ENCODE measurements around the gene TMPRSS12.
"Not testable (repeated sequence)": the region's sequence is repeated elsewhere in the genome, so short reads cannot be mapped to it uniquely, and the experiment has no call there.

Gene TMPRSS12

GRCh38 chr12:50925920-50926319, 83.2 kb downstream of the TMPRSS12 start:
- H3K4me1 ChIP-seq (ENCODE audit: insufficient read depth, low read length, severe bottlenecking) = peaks cover 64% of the 10 kb centered on the region
- 0 out of 2 replicates have a peak, but pooled peaks cover 9% of the 10 kb centered on the region for H3F3A ChIP-seq (ENCODE audit: insufficient read depth, low read length)
- H4K20me1 ChIP-seq (ENCODE audit: insufficient read depth, low read length) = no peaks in the 10 kb centered on the region
- peak overlapping the region; percentile 99 for H3K4me2 ChIP-seq (ENCODE audit: low read length)
- peaks cover 45% of the 10 kb centered on the region for H3K36me3 ChIP-seq (ENCODE audit: insufficient read depth, low read length)
- H3K79me2 ChIP-seq (ENCODE audit: insufficient read depth, low read length) = peaks cover 50% of the 10 kb centered on the region
- H3K9me2 ChIP-seq (ENCODE audit: low read depth, low read length) = no peaks in the 10 kb centered on the region
- H3K27me3 ChIP-seq (ENCODE audit: insufficient read depth, low read length) = no peaks in the 10 kb centered on the region
- peak overlapping the region; percentile 99 for H3K27ac ChIP-seq (ENCODE audit: low read depth, low read length, poor library complexity, severe bottlenecking)
- H3K4me3 ChIP-seq (ENCODE audit: low read depth, low read length, poor library complexity, severe bottlenecking) = peak overlapping the region; percentile 87
- TF ChIP-seq EZH2 (IDR thresholded peaks at IDR 0.05; ENCODE audit: borderline replicate concordance, low read length) = no peak
- TF ChIP-seq CTCF (IDR thresholded peaks at IDR 0.05; ENCODE audit: low read length) = no peak
- peak overlapping the region; percentile 89 for H3K9ac ChIP-seq (ENCODE audit: low read length)
- H3K9me3 ChIP-seq (ENCODE audit: low read length) = no peaks in the 10 kb centered on the region
- no peak overlapping the region for H2AFZ ChIP-seq (ENCODE audit: low read length)

GRCh38 chr12:50926415-50926814, 83.7 kb downstream of the TMPRSS12 start:
- Histone ChIP-seq H3K36me3 (ENCODE audit: insufficient read depth, low read length) (peaks cover 50% of the 10 kb centered on the region), H3K4me2 (ENCODE audit: low read length) (peak overlapping the region; percentile 99), H3K9me3 (ENCODE audit: low read length) (no peaks in the 10 kb centered on the region), H3K9me2 (ENCODE audit: low read depth, low read length) (no peaks in the 10 kb centered on the region), H3K27ac (ENCODE audit: low read depth, low read length, poor library complexity, severe bottlenecking) (peak overlapping the region; percentile 99), H3K9ac (ENCODE audit: low read length) (peak overlapping the region; percentile 89), H2AFZ (ENCODE audit: low read length) (no peak overlapping the region), H4K20me1 (ENCODE audit: insufficient read depth, low read length) (no peaks in the 10 kb centered on the region), H3K79me2 (ENCODE audit: insufficient read depth, low read length) (peaks cover 50% of the 10 kb centered on the region), H3K4me3 (ENCODE audit: low read depth, low read length, poor library complexity, severe bottlenecking) (peak overlapping the region; percentile 87), H3K27me3 (ENCODE audit: insufficient read depth, low read length) (no peaks in the 10 kb centered on the region), H3F3A (ENCODE audit: insufficient read depth, low read length) (0 out of 2 replicates have a peak, but pooled peaks cover 9% of the 10 kb centered on the region), H3K4me1 (ENCODE audit: insufficient read depth, low read length, severe bottlenecking) (peaks cover 63% of the 10 kb centered on the region)
- TF ChIP-seq EZH2 (IDR thresholded peaks at IDR 0.05; ENCODE audit: borderline replicate concordance, low read length) (no peak), CTCF (IDR thresholded peaks at IDR 0.05; ENCODE audit: low read length) (no peak)

GRCh38 chr12:50926932-50927331, 84.2 kb downstream of the TMPRSS12 start:
- H3K27me3 ChIP-seq (ENCODE audit: insufficient read depth, low read length); H3F3A ChIP-seq (ENCODE audit: insufficient read depth, low read length); H4K20me1 ChIP-seq (ENCODE audit: insufficient read depth, low read length); H3K9me2 ChIP-seq (ENCODE audit: low read depth, low read length); H2AFZ ChIP-seq (ENCODE audit: low read length); H3K9me3 ChIP-seq (ENCODE audit: low read length): not testable (repeated sequence)
- Histone ChIP-seq H3K79me2 (ENCODE audit: insufficient read depth, low read length) (peaks cover 50% of the 10 kb centered on the region), H3K9ac (ENCODE audit: low read length) (peak overlapping the region; percentile 89), H3K4me3 (ENCODE audit: low read depth, low read length, poor library complexity, severe bottlenecking) (peak overlapping the region; percentile 87), H3K4me1 (ENCODE audit: insufficient read depth, low read length, severe bottlenecking) (peaks cover 57% of the 10 kb centered on the region), H3K27ac (ENCODE audit: low read depth, low read length, poor library complexity, severe bottlenecking) (peak overlapping the region; percentile 99), H3K4me2 (ENCODE audit: low read length) (peak overlapping the region; percentile 99), H3K36me3 (ENCODE audit: insufficient read depth, low read length) (peaks cover 55% of the 10 kb centered on the region)

GRCh38 chr12:50927356-50927755, 84.6 kb downstream of the TMPRSS12 start:
- peaks cover 60% of the 10 kb centered on the region for H3K36me3 ChIP-seq (ENCODE audit: insufficient read depth, low read length)
- H3K4me2 ChIP-seq (ENCODE audit: low read length) = peak overlapping the region; percentile 99
- H3K4me1 ChIP-seq (ENCODE audit: insufficient read depth, low read length, severe bottlenecking) = peaks cover 54% of the 10 kb centered on the region
- no peaks in the 10 kb centered on the region for H4K20me1 ChIP-seq (ENCODE audit: insufficient read depth, low read length)
- TF ChIP-seq EZH2 (IDR thresholded peaks at IDR 0.05; ENCODE audit: borderline replicate concordance, low read length) (no peak), CTCF (IDR thresholded peaks at IDR 0.05; ENCODE audit: low read length) (no peak)
- no peaks in the 10 kb centered on the region for H3K9me3 ChIP-seq (ENCODE audit: low read length)
- H3K4me3 ChIP-seq (ENCODE audit: low read depth, low read length, poor library complexity, severe bottlenecking) = peak overlapping the region; percentile 87
- H3K27me3 ChIP-seq (ENCODE audit: insufficient read depth, low read length) = no peaks in the 10 kb centered on the region
- H3K27ac ChIP-seq (ENCODE audit: low read depth, low read length, poor library complexity, severe bottlenecking) = peak overlapping the region; percentile 99
- H3K9me2 ChIP-seq (ENCODE audit: low read depth, low read length) = no peaks in the 10 kb centered on the region
- H2AFZ ChIP-seq (ENCODE audit: low read length) = no peak overlapping the region
- H3K79me2 ChIP-seq (ENCODE audit: insufficient read depth, low read length) = peaks cover 50% of the 10 kb centered on the region
- H3K9ac ChIP-seq (ENCODE audit: low read length) = peak overlapping the region; percentile 89
- H3F3A ChIP-seq (ENCODE audit: insufficient read depth, low read length) = 0 out of 2 replicates have a peak, but pooled peaks cover 9% of the 10 kb centered on the region

All from OCI-LY1 (cell line).